Keratinocyte (primary cell): ENCODE measurements around the gene SULT2B1. TPM values are rescaled to one million over a fixed set of nuclear protein-coding genes. Genes with fewer than 3 reads are reported as not detected.

Experiments used
- DNase-seq: peaks from one replicate; pipeline ENCODE4 v3.0.0-alpha.2; 2011; ENCODE audit warnings: low read depth, missing footprints, low spot score
- FAIRE-seq: peaks from 2 replicates; lab custom pipeline; 2011; peaks lifted over from hg19 to GRCh38; lab: Jason Lieb, UNC
- H2AFZ ChIP-seq: 2 replicates; pipeline ENCODE4 v1.6.0; 2012; ENCODE audit warnings: low read length, control low read depth, inconsistent platforms; ENCODE audit not compliant: control insufficient read depth
- H3K27ac ChIP-seq: 2 replicates; pipeline ENCODE4 v1.5.1; 2011; ENCODE audit warnings: low read length; ENCODE audit not compliant: control insufficient read depth, insufficient read depth
- H3K27me3 ChIP-seq: 3 replicates; pipeline ENCODE4 v1.6.0; 2011; ENCODE audit warnings: low read length; ENCODE audit not compliant: control insufficient read depth, insufficient read depth; ENCODE audit errors: extremely low read depth
- H3K36me3 ChIP-seq, 2 experiments: 2 replicates in 1 of 2; 3 replicates in 1 of 2; pipeline ENCODE4 v1.5.1; 2011; ENCODE audit warnings: low read length in 2 of 2, mild to moderate bottlenecking in 1 of 2; ENCODE audit not compliant: control insufficient read depth in 2 of 2, insufficient read depth in 2 of 2; ENCODE audit errors: extremely low read depth in 1 of 2
- H3K4me1 ChIP-seq: 3 replicates; pipeline ENCODE4 v1.5.1; 2011; ENCODE audit warnings: low read length; ENCODE audit not compliant: control insufficient read depth, insufficient read depth; ENCODE audit errors: extremely low read depth
- H3K4me2 ChIP-seq: 3 replicates; pipeline ENCODE4 v1.6.0; 2011; ENCODE audit warnings: low read depth, low read length; ENCODE audit not compliant: control insufficient read depth, insufficient read depth; ENCODE audit errors: extremely low read depth
- H3K4me3 ChIP-seq, 3 experiments: fragments of 200-600 bp in 1 of 3; sonication (generic) in 1 of 3; 2 replicates in 2 of 3; 3 replicates in 1 of 3; pipeline ENCODE4 v1.5.1; 2011 to 2016; ENCODE audit warnings: low read length in 3 of 3, mild to moderate bottlenecking in 3 of 3, control low read depth in 2 of 3, inconsistent platforms in 1 of 3, low read depth in 1 of 3, mixed read lengths in 1 of 3, mixed run types in 1 of 3, moderate library complexity in 1 of 3; ENCODE audit not compliant: control insufficient read depth in 2 of 3, insufficient read depth in 2 of 3; ENCODE audit errors: extremely low read depth in 1 of 3
- H3K79me2 ChIP-seq: 2 replicates; pipeline ENCODE4 v1.6.0; 2012; ENCODE audit warnings: low read length; ENCODE audit not compliant: control insufficient read depth, insufficient read depth
- H3K9ac ChIP-seq: 3 replicates; pipeline ENCODE4 v1.6.0; 2011; ENCODE audit warnings: low read length; ENCODE audit not compliant: control insufficient read depth, insufficient read depth; ENCODE audit errors: extremely low read depth
- H3K9me1 ChIP-seq: 3 replicates; pipeline ENCODE4 v1.6.0; 2011; ENCODE audit warnings: low read length; ENCODE audit not compliant: control insufficient read depth, insufficient read depth; ENCODE audit errors: extremely low read depth
- H3K9me3 ChIP-seq: 2 replicates; pipeline ENCODE4 v1.5.1; 2012; ENCODE audit warnings: low read depth, low read length; ENCODE audit not compliant: control insufficient read depth
- H4K20me1 ChIP-seq: 3 replicates; pipeline ENCODE4 v1.6.0; 2011; ENCODE audit warnings: low read length; ENCODE audit not compliant: control insufficient read depth, insufficient read depth; ENCODE audit errors: extremely low read depth
- CTCF ChIP-seq, 3 experiments: IDR thresholded peaks in 1 of 3; conservative IDR thresholded peaks in 1 of 3; optimal IDR thresholded peaks in 1 of 3; 2 replicates in 2 of 3; 3 replicates in 1 of 3; pipeline versions ENCODE3 to v1.5.1; 2011; ENCODE audit warnings: low read length in 3 of 3, mild to moderate bottlenecking in 3 of 3, moderate library complexity in 2 of 3, control low read depth in 1 of 3, inconsistent platforms in 1 of 3; ENCODE audit not compliant: insufficient read depth in 2 of 3; ENCODE audit errors: extremely low read depth in 1 of 3
- EZH2 ChIP-seq: IDR thresholded peaks from one replicate; pipeline ENCODE4 v1.6.1; 2012; ENCODE audit warnings: inconsistent platforms, mild to moderate bottlenecking, low read length, moderate library complexity
- dilution Hi-C: fragments of 300-500 bp; cut with MboI; formaldehyde crosslinking; loops from one replicate; pipeline ENCODE4 v1.7.0; 2020; ENCODE audit warnings: low sequenced_read_pairs; ENCODE audit not compliant: extremely low pct_ligation_motif_present
- polyA plus RNA-seq, 5 experiments: library from polyadenylated mRNA; depleted of rRNA in 3 of 5; stranded (reverse) in 3 of 5; stranded (forward) in 1 of 5; unstranded in 1 of 5; fragments of >200 nt; gene quantifications; 1 replicate in 1 of 5; 2 replicates in 3 of 5; 3 replicates in 1 of 5; pipeline versions ENCODE4 v1.2.1 to v1.2.3, GENCODE V29; 2011 to 2012; ENCODE audit warnings: missing spikeins in 2 of 5, low read depth in 1 of 5, low replicate concordance in 1 of 5

The SULT2B1 gene
- polyA plus RNA-seq, 1 donor (not counting 4 experiments of a cell fraction or from before 2014, with no cell fraction given) = 6.0 TPM

- no peak overlapping the region for H3K4me2 ChIP-seq
- TF ChIP-seq EZH2 = no peak
- no peak for TF ChIP-seq CTCF (optimal IDR thresholded peaks at IDR 0.05 in 1 of 3, IDR thresholded peaks at IDR 0.05 in 1 of 3, conservative IDR thresholded peaks at IDR 0.05 in 1 of 3; ENCODE audit: extremely low read depth in 1 of 3, insufficient read depth in 2 of 3, low read length in 3 of 3)
- H3K79me2 ChIP-seq = no peaks in the 10 kb centered on the region
- H3K9me3 ChIP-seq = no peaks in the 10 kb centered on the region
- H3K27ac ChIP-seq = no peak overlapping the region
- no peaks in the 10 kb centered on the region for H3K9me1 ChIP-seq
- no peaks in the 10 kb centered on the region for H3K27me3 ChIP-seq
- H3K4me1 ChIP-seq = peaks cover 14% of the 10 kb centered on the region
- H2AFZ ChIP-seq = no peak overlapping the region
- H3K4me3 ChIP-seq = no peak overlapping the region
- no peak for DNase-seq
- no peaks in the 10 kb centered on the region for H4K20me1 ChIP-seq
- dilution Hi-C loops = no loop called here
- H3K36me3 ChIP-seq = no peaks in the 10 kb centered on the region
- H3K9ac ChIP-seq = no peak overlapping the region
- FAIRE-seq = no peak
Observed at GRCh38 chr19:48587387-48587786, 35.4 kb downstream of the SULT2B1 start.

- H3K9ac ChIP-seq = no peak overlapping the region
- no peaks in the 10 kb centered on the region for H3K27me3 ChIP-seq
- dilution Hi-C loops = no loop called here
- FAIRE-seq (peak; percentile 43), DNase-seq (peak; percentile 92)
- peak overlapping the region; percentile 77 for H3K4me2 ChIP-seq
- H3K27ac ChIP-seq = no peak overlapping the region
- peak overlapping the region in 1 of 3 experiments; percentile 20 for H3K4me3 ChIP-seq
- H2AFZ ChIP-seq = peak overlapping the region; percentile 89
- no peaks in the 10 kb centered on the region for H3K79me2 ChIP-seq
- H3K36me3 ChIP-seq = no peaks in the 10 kb centered on the region
- peaks cover 14% of the 10 kb centered on the region for H3K4me1 ChIP-seq
- TF ChIP-seq EZH2 (no peak), CTCF (optimal IDR thresholded peaks at IDR 0.05 in 1 of 3, IDR thresholded peaks at IDR 0.05 in 1 of 3, conservative IDR thresholded peaks at IDR 0.05 in 1 of 3; ENCODE audit: extremely low read depth in 1 of 3, insufficient read depth in 2 of 3, low read length in 3 of 3) (peak; percentile 83 to 98 (median 92))
- H3K9me1 ChIP-seq = no peaks in the 10 kb centered on the region
- H4K20me1 ChIP-seq = no peaks in the 10 kb centered on the region
- no peaks in the 10 kb centered on the region for H3K9me3 ChIP-seq
Observed at GRCh38 chr19:48588670-48589401, 36.9 kb downstream of the SULT2B1 start.
